HG02763 (cell line): Measurements from ENCODE around the gene KRTAP12-4.
"Not testable (repeated sequence)": the region's sequence is repeated elsewhere in the genome, so short reads cannot be mapped to it uniquely, and the experiment has no call there.

Experiments
- ATAC-seq: cut with Tn5 transposase; IDR thresholded peaks from one replicate; pipeline ENCODE4 v1.9.1; 2021; ENCODE audit warnings: mild to moderate bottlenecking, moderate library complexity; ENCODE audit not compliant: unreplicated experiment

Gene KRTAP12-4

GRCh38 chr21:44654576-44655175 is at the start of gene KRTAP12-4:
Gene KRTAP12-4 (minus strand): TSS chr21:44654659. CDS start chr21:44654614, 45 bp downstream.
- ATAC-seq: no peak

GRCh38 chr21:44703731-44704635 is 49.5 kb upstream of the KRTAP12-4 start:
- ATAC-seq: no peak

GRCh38 chr21:44702973-44703730 is 48.7 kb upstream of the KRTAP12-4 start:
- ATAC-seq: no peak

GRCh38 chr21:44702111-44702972 is 47.9 kb upstream of the KRTAP12-4 start:
- no peak for ATAC-seq

GRCh38 chr21:44701541-44701940 is 47.1 kb upstream of the KRTAP12-4 start:
- no peak for ATAC-seq

- no peak for ATAC-seq
These were observed 46.6 kb upstream of the KRTAP12-4 start for GRCh38 chr21:44701023-44701400.

- no peak for ATAC-seq
These were observed 45.9 kb upstream of the KRTAP12-4 start for GRCh38 chr21:44700101-44701022.

GRCh38 chr21:44699502-44700001 is 45.1 kb upstream of the KRTAP12-4 start:
- ATAC-seq: no peak

- ATAC-seq: no peak
These were observed 43.6 kb upstream of the KRTAP12-4 start for GRCh38 chr21:44697811-44698734.

GRCh38 chr21:44697172-44697810 is 42.8 kb upstream of the KRTAP12-4 start, which contains the start of gene KRTAP10-12:
Gene KRTAP10-12 (plus strand): TSS chr21:44697172. CDS start chr21:44697202, 30 bp downstream.
- not testable (repeated sequence) for ATAC-seq

GRCh38 chr21:44696572-44696971 is 42.1 kb upstream of the KRTAP12-4 start:
- no peak for ATAC-seq

GRCh38 chr21:44695641-44696040 is 41.2 kb upstream of the KRTAP12-4 start:
- ATAC-seq: no peak

GRCh38 chr21:44695184-44695583 is 40.7 kb upstream of the KRTAP12-4 start:
- no peak for ATAC-seq

- no peak for ATAC-seq
These were observed 40.3 kb upstream of the KRTAP12-4 start for GRCh38 chr21:44694776-44695175.

- no peak for ATAC-seq
These were observed 38.5 kb upstream of the KRTAP12-4 start for GRCh38 chr21:44692798-44693512.

- no peak for ATAC-seq
These were observed 37.2 kb upstream of the KRTAP12-4 start for GRCh38 chr21:44691686-44692085.

- ATAC-seq: not testable (repeated sequence)
These were observed 35.3 kb upstream of the KRTAP12-4 start for GRCh38 chr21:44689740-44690139.
